Measurements from ENCODE around the gene PRAMEF20. TPM values are rescaled to one million over a fixed set of nuclear protein-coding genes. Genes with fewer than 3 reads are reported as not detected.
"Not testable (repeated sequence)": the region's sequence is repeated elsewhere in the genome, so short reads cannot be mapped to it uniquely, and the experiment has no call there.

The PRAMEF20 gene
- not detected for total RNA-seq

DNA sequence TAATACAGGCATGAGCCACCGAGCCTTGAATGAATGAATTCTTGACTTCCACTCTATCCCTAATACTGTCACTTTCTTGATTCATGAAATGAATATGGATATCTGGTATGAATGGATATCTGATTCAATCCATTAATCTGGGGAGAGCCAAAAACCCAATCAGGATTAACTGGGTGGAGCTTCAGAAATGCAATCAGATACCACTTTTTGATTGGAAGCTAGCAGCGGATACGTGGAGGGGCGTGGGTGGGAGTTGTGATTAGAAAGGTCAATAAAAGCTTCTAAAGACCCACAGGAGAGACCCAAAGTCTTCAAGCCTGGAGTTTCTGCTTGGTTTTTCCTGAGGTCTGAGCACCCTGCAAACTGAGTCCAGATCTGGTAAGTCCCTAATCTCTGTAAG lies at the start of gene PRAMEF20:
Gene PRAMEF20 (plus strand): TSS at position 301 of the 400 bp plus-strand sequence. CDS start 5,905 bp downstream, outside the sequence.
- H3K9me3 ChIP-seq (ENCODE audit: low read depth, low read length); H3K4me3 ChIP-seq (ENCODE audit: low read length); H3K4me1 ChIP-seq (ENCODE audit: insufficient read depth, low read length); H3K27me3 ChIP-seq (ENCODE audit: insufficient read depth, low read length): not testable (repeated sequence)

DNA sequence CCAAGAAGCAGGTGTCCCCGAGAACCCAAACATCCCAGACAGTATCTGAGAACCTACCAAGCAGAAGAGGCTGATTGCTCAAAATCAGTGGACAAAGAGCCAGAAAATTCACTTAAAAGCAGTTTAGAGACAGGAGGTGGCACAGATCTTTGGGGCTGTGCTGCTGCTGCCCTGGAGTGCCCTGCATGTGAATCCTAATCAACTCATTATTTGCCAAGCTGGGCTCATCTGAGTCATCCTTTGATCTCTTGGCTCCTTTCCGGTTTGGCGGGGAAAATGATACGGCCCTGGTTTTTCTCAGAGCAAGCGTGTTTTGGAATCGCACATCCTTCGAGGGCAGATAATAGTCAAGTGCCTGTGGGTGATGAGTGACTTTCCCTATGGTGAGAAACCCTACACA lies 47.9 kb upstream of the PRAMEF20 start:
- H3K9me3 ChIP-seq (ENCODE audit: low read depth, low read length); H3K4me3 ChIP-seq (ENCODE audit: low read length); H3K4me1 ChIP-seq (ENCODE audit: insufficient read depth, low read length); H3K27me3 ChIP-seq (ENCODE audit: insufficient read depth, low read length): not testable (repeated sequence)

DNA sequence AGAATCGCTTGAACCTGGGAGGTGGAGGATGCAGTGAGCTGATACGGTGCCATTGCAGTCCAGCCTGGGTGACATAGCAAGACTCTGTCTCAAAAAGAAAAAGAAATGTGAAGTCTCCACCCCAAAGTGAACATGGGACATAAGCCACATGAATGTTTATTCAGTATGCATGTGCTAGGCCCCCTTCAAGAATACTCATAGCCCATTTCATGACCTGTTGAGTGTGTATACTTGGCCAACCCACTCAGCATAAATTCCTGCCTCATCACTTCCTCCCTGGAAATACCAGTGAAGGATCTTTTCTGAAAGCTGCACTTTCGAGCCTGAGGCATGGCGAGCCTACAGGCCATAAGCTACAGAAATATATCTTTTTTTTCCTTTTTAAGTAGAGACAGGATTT lies 45.3 kb upstream of the PRAMEF20 start:
- H3K27me3 ChIP-seq (ENCODE audit: insufficient read depth, low read length); H3K9me3 ChIP-seq (ENCODE audit: low read depth, low read length); H3K4me1 ChIP-seq (ENCODE audit: insufficient read depth, low read length); H3K4me3 ChIP-seq (ENCODE audit: low read length): not testable (repeated sequence)

DNA sequence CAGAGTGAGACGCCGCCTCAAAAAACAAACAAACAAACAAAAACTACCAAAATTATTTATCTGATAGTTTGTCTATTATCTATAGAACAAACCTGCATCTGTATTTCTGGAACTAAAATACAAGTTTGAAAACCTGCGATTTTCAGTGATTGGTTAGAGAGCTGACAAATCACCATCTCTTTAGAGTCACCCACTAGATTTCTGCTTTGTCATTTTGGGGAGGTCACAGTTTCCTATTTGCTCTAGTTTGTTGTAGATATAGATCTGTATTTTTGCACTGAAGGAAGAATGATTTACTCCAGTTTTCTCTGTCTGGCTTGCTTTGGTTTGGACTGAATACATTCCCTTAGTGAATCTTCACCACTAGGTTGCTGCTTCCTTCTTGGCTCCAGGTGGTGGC lies 43.7 kb upstream of the PRAMEF20 start:
- H3K4me1 ChIP-seq (ENCODE audit: insufficient read depth, low read length); H3K27me3 ChIP-seq (ENCODE audit: insufficient read depth, low read length); H3K9me3 ChIP-seq (ENCODE audit: low read depth, low read length); H3K4me3 ChIP-seq (ENCODE audit: low read length): not testable (repeated sequence)

DNA sequence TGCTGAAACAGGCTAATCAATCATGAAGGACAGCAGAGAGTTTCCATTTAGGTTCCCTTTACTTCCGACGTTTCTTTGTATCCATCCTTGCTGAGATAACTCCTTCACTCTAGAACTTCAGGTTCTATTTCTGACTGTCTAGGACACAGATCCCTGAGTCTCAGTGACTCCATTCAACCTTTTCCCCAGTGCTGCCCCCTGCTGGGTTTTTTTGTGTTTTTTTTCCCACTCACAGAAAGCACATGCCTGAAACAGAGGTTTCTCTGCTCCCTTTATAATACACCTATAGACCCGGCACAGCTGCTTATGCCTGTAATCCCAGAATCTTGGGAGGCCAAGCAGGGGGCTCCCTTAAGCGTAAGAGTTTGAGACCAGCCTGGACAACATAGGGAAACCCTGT lies 41.7 kb upstream of the PRAMEF20 start:
- not testable (repeated sequence) for H3K9me3 ChIP-seq (ENCODE audit: low read depth, low read length); H3K4me3 ChIP-seq (ENCODE audit: low read length); H3K4me1 ChIP-seq (ENCODE audit: insufficient read depth, low read length); H3K27me3 ChIP-seq (ENCODE audit: insufficient read depth, low read length)

DNA sequence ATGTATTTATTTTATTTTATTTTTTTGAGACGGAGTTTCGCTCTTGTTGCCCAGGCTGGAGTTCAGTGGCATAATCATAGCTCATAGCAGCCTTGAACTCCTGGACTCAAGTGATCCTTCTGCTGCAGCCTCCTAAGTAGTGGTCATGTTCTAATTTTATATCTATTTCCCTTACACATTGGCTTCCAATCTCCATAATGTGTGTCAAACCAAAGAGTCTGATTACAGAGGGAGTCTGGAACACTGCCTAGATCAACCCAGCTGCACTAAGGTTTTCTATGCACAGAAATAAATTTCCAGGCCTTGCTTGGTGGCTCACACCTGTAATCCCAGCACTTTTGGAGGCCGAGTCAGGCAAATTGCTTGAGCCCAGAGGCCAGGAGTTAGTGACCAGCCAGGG lies 31.3 kb upstream of the PRAMEF20 start:
- not testable (repeated sequence) for H3K9me3 ChIP-seq (ENCODE audit: low read depth, low read length); H3K4me1 ChIP-seq (ENCODE audit: insufficient read depth, low read length); H3K27me3 ChIP-seq (ENCODE audit: insufficient read depth, low read length); H3K4me3 ChIP-seq (ENCODE audit: low read length)

DNA sequence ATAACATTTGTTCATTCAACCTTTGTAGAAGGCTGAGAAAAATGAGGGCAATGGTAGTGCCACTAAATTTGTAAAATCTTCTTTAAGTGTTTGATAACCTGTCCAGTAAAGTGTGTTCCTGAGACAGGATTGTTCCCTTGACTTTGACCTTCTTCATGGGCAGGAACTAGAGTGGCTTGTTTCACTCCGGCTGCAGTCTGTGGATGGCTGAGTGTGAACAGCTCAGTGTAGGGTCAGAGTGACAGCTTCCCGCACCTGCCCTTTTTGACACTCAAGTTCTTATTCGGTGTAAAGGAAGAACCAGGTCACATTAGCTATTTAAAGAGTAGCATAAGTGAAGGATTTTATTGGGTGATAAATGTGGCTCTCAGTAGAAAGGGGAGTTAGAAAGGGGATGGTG lies 29.9 kb upstream of the PRAMEF20 start:
- not testable (repeated sequence) for H3K9me3 ChIP-seq (ENCODE audit: low read depth, low read length); H3K4me1 ChIP-seq (ENCODE audit: insufficient read depth, low read length); H3K27me3 ChIP-seq (ENCODE audit: insufficient read depth, low read length); H3K4me3 ChIP-seq (ENCODE audit: low read length)

DNA sequence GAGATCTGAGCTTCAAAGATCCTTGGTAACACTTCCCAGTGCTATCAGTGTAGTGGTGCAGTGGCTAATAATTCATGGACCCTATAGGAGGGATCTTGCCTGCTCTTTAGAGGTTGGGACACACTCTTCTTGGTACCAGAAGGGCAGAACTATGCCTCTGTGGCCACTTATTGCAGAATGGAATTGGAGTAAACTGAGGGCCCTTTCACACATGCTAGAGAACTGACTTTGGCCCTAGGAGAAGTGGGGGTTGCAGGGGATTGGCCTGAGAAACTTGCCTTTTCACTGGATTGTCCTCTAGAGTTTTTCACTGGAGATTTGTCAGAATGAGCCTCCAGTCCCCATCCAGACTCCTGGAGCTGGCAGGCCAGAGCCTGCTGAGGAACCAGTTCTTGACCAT lies 20.9 kb upstream of the PRAMEF20 start, which contains the start of gene PRAMEF17:
Gene PRAMEF17 (plus strand): TSS at position 301 of the 400 bp plus-strand sequence. CDS start 26 bp downstream, at position 327.
- H3K4me1 ChIP-seq (ENCODE audit: insufficient read depth, low read length); H3K9me3 ChIP-seq (ENCODE audit: low read depth, low read length); H3K27me3 ChIP-seq (ENCODE audit: insufficient read depth, low read length); H3K4me3 ChIP-seq (ENCODE audit: low read length): not testable (repeated sequence)

DNA sequence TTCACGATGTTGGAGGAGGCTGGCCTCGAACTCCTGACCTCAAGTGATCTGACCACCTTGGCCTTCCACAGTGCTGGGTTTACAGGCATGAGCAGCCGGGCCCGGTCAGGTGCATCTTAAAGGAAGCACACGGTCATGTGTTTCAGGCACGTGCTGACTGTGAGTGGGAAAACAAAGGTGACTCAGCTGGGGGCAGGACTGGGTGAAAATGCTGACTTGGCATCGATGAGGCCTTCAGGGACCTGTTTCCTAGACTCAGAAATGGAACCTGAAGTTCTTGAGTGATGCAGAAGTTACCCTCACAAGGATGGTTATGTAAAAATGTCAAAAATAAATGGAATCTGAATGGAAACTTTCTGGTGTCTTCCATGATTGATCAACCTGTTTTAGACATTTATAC lies 17.2 kb upstream of the PRAMEF20 start:
- not testable (repeated sequence) for H3K4me3 ChIP-seq (ENCODE audit: low read length); H3K4me1 ChIP-seq (ENCODE audit: insufficient read depth, low read length); H3K9me3 ChIP-seq (ENCODE audit: low read depth, low read length); H3K27me3 ChIP-seq (ENCODE audit: insufficient read depth, low read length)

DNA sequence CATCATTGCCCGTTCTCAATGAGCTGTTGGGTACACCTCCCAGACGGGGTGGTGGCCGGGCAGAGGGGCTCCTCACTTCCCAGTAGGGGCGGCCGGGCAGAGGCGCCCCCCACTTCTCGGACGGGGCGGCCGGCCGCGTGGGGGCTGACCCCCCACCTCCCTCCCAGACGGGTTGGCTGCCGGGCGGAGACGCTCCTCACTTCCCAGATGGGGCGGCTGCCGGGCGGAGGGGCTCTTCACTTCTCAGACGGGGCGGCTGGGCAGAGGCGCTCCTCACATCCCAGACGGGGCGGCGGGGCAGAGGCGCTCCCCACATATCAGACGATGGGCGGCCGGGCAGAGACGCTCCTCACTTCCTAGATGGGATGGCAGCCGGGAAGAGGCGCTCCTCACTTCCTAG lies 15.5 kb upstream of the PRAMEF20 start:
- not testable (repeated sequence) for H3K4me3 ChIP-seq (ENCODE audit: low read length); H3K9me3 ChIP-seq (ENCODE audit: low read depth, low read length); H3K4me1 ChIP-seq (ENCODE audit: insufficient read depth, low read length); H3K27me3 ChIP-seq (ENCODE audit: insufficient read depth, low read length)

DNA sequence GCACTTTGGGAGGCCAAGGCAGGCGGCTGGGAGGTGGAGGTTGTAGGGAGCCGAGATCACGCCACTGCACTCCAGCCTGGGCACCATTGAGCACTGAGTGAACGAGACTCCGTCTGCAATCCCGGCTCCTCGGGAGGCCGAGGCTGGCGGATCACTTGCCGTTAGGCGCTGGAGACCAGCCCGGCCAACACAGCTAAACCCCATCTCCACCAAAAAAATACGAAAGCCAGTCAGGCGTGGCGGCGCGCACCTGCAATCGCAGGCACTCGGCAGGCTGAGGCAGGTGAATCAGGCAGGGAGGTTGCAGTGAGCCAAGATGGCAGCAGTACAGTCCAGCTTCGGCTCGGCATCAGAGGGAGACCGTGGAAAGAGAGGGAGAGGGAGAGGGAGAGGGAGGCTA lies 14.9 kb upstream of the PRAMEF20 start:
- H3K27me3 ChIP-seq (ENCODE audit: insufficient read depth, low read length); H3K9me3 ChIP-seq (ENCODE audit: low read depth, low read length); H3K4me3 ChIP-seq (ENCODE audit: low read length); H3K4me1 ChIP-seq (ENCODE audit: insufficient read depth, low read length): not testable (repeated sequence)

DNA sequence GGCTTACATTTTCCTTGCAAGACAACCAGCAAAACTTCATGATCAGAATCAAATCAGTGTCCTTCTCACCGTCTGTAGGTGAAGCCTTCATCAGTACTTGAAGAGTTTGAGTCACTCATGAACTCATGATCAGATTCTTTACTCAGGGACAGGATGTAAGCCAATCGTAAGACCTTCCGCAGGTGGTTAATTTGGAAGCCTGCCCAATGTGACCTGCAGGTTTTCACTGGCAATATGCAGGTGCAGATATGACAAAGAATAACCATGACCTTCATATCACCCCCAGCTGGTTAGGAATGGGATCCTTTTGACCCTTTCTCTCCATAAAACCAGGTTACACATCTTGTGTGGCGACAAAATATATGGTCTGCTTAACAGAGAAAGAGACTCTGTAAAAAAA lies 2.4 kb upstream of the PRAMEF20 start:
- Histone ChIP-seq H3K27me3 (ENCODE audit: insufficient read depth, low read length) (no peaks in the 10 kb centered on the region), H3K4me3 (ENCODE audit: low read length) (no peak overlapping the region), H3K9me3 (ENCODE audit: low read depth, low read length) (no peaks in the 10 kb centered on the region), H3K4me1 (ENCODE audit: insufficient read depth, low read length) (no peaks in the 10 kb centered on the region)

DNA sequence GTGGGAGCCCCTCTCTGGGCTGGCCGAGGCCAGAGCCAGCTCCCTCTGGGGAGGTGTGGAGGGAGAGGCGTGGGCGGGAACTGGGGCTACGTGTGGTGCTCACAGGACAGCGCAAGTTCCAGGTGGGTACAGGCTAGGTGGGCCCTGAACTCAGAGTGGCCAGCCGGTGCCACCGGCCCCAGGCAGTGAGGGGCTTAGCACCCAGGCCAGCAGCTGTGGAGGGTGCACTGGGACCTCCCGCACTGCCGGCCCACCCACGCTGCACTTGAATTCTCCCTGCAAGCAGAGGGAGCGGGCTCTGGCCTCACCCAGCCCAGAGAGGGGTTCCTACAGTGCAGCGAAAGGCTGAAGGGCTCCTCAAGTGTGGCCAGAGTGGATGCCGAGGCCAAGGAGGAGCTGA lies 20.2 kb downstream of the PRAMEF20 start:
- Histone ChIP-seq H3K4me1 (ENCODE audit: insufficient read depth, low read length) (no peaks in the 10 kb centered on the region), H3K27me3 (ENCODE audit: insufficient read depth, low read length) (no peaks in the 10 kb centered on the region), H3K4me3 (ENCODE audit: low read length) (no peak overlapping the region), H3K9me3 (ENCODE audit: low read depth, low read length) (no peaks in the 10 kb centered on the region)

DNA sequence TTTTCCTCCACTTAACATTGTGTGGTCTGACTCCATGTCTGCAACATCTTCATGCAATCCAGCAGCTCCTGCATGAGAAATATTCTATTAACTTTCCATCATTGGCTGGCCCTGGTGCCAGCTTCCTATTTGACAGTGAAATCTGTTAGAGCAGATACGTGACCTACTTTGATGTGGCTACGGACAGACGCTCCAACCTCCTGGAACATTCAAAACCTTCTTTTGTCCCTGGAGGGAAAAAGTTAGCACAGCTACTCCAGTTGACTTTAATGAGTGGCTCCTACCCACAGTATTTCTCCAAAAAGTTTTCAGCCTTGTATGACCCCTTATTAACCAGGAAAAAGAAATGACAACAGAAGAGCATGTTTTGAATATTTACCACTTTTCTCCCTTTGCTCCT lies 22.0 kb downstream of the PRAMEF20 start:
- no peaks in the 10 kb centered on the region for H3K4me1 ChIP-seq (ENCODE audit: insufficient read depth, low read length)
- H3K27me3 ChIP-seq (ENCODE audit: insufficient read depth, low read length), result no peaks in the 10 kb centered on the region
- H3K9me3 ChIP-seq (ENCODE audit: low read depth, low read length), result no peaks in the 10 kb centered on the region
- no peak overlapping the region for H3K4me3 ChIP-seq (ENCODE audit: low read length)

DNA sequence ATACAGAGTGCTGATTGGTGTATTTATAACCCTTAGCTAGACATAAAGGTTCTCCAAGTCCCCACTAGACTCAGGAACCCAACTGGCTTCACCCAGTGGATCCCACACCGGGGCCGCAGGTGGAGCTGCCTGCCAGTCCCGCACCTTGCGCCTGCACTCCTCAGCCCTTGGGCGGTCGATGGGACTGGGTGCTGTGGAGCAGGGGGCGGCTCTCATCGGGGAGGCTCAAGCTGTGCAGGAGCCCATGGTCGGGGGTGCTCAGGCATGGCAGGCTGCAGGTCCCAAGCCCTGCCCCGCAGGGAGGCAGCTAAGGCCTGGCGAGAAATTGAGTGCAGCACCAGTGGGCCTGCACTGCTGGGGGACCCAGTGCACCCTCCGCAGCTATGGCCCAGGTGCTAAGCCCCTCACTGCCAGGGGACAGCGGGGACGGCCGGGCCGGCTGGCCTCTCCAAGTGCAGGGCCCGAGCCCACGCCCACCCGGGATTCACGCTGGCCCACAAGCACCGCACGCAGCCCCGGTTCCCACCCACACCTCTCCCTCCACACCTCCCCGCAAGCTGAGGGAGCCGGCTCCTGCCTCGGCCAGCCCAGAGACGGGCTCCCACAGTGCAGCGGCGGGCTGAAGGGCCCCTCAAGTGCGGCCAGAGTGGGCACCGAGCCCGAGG lies 23.6 kb downstream of the PRAMEF20 start:
- H3K27me3 ChIP-seq (ENCODE audit: insufficient read depth, low read length); H3K4me3 ChIP-seq (ENCODE audit: low read length); H3K9me3 ChIP-seq (ENCODE audit: low read depth, low read length); H3K4me1 ChIP-seq (ENCODE audit: insufficient read depth, low read length): not testable (repeated sequence)

DNA sequence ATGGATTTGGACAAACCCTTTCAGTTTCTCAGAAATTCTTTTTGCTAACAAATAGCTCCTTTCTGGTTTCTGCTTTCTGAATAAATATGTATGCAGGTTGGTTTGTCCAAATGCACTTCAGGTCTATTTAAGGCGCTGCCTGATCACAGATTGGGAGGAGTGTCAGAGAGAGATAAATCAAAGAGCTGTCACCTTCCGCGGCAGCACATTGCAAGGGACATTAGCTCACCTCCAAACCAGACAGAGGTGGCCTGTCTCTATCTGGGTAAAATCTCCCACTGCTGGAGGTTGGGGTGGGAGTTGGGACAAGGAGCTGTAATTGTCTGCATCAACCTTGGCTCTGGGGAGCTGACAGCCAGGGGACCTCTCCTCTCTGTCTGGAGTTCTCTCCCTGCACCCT lies 25.2 kb downstream of the PRAMEF20 start:
- Histone ChIP-seq H3K4me3 (ENCODE audit: low read length) (no peak overlapping the region), H3K4me1 (ENCODE audit: insufficient read depth, low read length) (no peaks in the 10 kb centered on the region), H3K9me3 (ENCODE audit: low read depth, low read length) (no peaks in the 10 kb centered on the region), H3K27me3 (ENCODE audit: insufficient read depth, low read length) (no peaks in the 10 kb centered on the region)
